Dermis microvascular lymphatic vessel endothelial cell (primary cell): ENCODE results near the gene ZNHIT2. TPM values are rescaled to one million over a fixed set of nuclear protein-coding genes. Genes with fewer than 3 reads are reported as not detected.
A peak's percentile ranks its signal among the peaks of the same experiment; 100 is the strongest.

Source experiments
- DNase-seq, 2 donors: peaks; one replicate each; pipeline versions ENCODE4 v3.0.0 to v3.0.0-alpha.2; 2010; ENCODE audit warnings: low read depth in 2 of 2
- total RNA-seq: library from RNA; depleted of rRNA; stranded (reverse); fragments of >200 nt; gene quantifications from 2 replicates; pipeline ENCODE4 v1.2.1, GENCODE V29; 2014

Gene ZNHIT2
- total RNA-seq, 1 donor from 2014 or later = 6.3 TPM

- DNase-seq = no peak
Observed at GRCh38 chr11:65072631-65072966, 44.9 kb downstream of the ZNHIT2 start.

GRCh38 chr11:65071907-65072630 is 45.4 kb downstream of the ZNHIT2 start:
- no peak for DNase-seq

- DNase-seq = peak in 1 of 2 donors; percentile 3
Observed at GRCh38 chr11:65069217-65069616, 48.3 kb downstream of the ZNHIT2 start.

GRCh38 chr11:65067446-65067845 is 50.1 kb downstream of the ZNHIT2 start:
- DNase-seq = no peak

GRCh38 chr11:65066805-65067291 is 50.7 kb downstream of the ZNHIT2 start:
- no peak for DNase-seq

Other genes starting within 250 kb of the ZNHIT2 start
- 30.3 and 39.2 TPM in 2 replicates for gene EHD1, start 239.1 kb downstream of the ZNHIT2 start, total RNA-seq
- gene ATG2A, start 200.5 kb downstream of the ZNHIT2 start, total RNA-seq = 7.2 and 13.5 TPM in 2 replicates
- gene PPP2R5B, start 193.0 kb downstream of the ZNHIT2 start, total RNA-seq = 6.0 and 11.1 TPM in 2 replicates
- not detected in 2 replicates for gene GPHA2, start 181.8 kb downstream of the ZNHIT2 start, total RNA-seq
- gene MAJIN, start 145.6 kb downstream of the ZNHIT2 start, total RNA-seq = not detected in 2 replicates
- gene BATF2, start 120.7 kb downstream of the ZNHIT2 start, total RNA-seq = 0.39 and 0.63 TPM in 2 replicates
- gene ARL2, start 103.5 kb downstream of the ZNHIT2 start, total RNA-seq = 107 and 142 TPM in 2 replicates
- gene SNX15, start 90.3 kb downstream of the ZNHIT2 start, total RNA-seq = 7.7 and 10.1 TPM in 2 replicates
- gene SAC3D1, start 76.5 kb downstream of the ZNHIT2 start, total RNA-seq = 7.6 and 8.5 TPM in 2 replicates
- gene NAALADL1, start 59.1 kb downstream of the ZNHIT2 start, total RNA-seq = 15.1 and 16.6 TPM in 2 replicates
- gene CDCA5, start 33.7 kb downstream of the ZNHIT2 start, total RNA-seq = 3.9 and 7.6 TPM in 2 replicates
- 20.7 and 24.7 TPM in 2 replicates for gene ZFPL1, start 33.5 kb downstream of the ZNHIT2 start, total RNA-seq
- 186 and 271 TPM in 2 replicates for gene VPS51, start 21.5 kb downstream of the ZNHIT2 start, total RNA-seq
- 14.6 and 14.8 TPM in 2 replicates for gene TM7SF2, start 5.8 kb downstream of the ZNHIT2 start, total RNA-seq
- gene FAU, start 4.4 kb upstream of the ZNHIT2 start, total RNA-seq = 211 and 383 TPM in 2 replicates
- 42.0 and 50.6 TPM in 2 replicates for gene MRPL49, start 4.6 kb upstream of the ZNHIT2 start, total RNA-seq
- gene SYVN1, start 16.8 kb upstream of the ZNHIT2 start, total RNA-seq = 5.6 and 15.4 TPM in 2 replicates
- not detected in 2 replicates for gene SPDYC, start 52.5 kb upstream of the ZNHIT2 start, total RNA-seq
- gene CAPN1, start 64.2 kb upstream of the ZNHIT2 start, total RNA-seq = 81.3 and 88.1 TPM in 2 replicates
- gene POLA2, start 144.3 kb upstream of the ZNHIT2 start, total RNA-seq = 4.7 and 5.7 TPM in 2 replicates
- 6.4 and 7.8 TPM in 2 replicates for gene CDC42EP2, start 197.2 kb upstream of the ZNHIT2 start, total RNA-seq
- gene DPF2, start 216.2 kb upstream of the ZNHIT2 start, total RNA-seq = 18.5 and 32.1 TPM in 2 replicates
- under 0.01 and 0.26 TPM in 2 replicates for gene TIGD3, start 237.1 kb upstream of the ZNHIT2 start, total RNA-seq